D721Med (cell line): Measurements from ENCODE around the gene GAS6.

ENCODE experiments used
- DNase-seq: peaks from one replicate; pipeline ENCODE4 v3.0.0; 2011; ENCODE audit warnings: low spot score; ENCODE audit not compliant: insufficient read length
- FAIRE-seq: peaks from 2 replicates; lab custom pipeline; 2011; peaks lifted over from hg19 to GRCh38; lab: Jason Lieb, UNC
- CTCF ChIP-seq: IDR thresholded peaks from 2 replicates; pipeline ENCODE4 v1.5.1; 2012; ENCODE audit warnings: mild to moderate bottlenecking, control low read depth; ENCODE audit not compliant: insufficient read depth; ENCODE audit errors: missing control alignments

Gene GAS6

GRCh38 chr13:113812178-113813040 is 51.5 kb downstream of the GAS6 start:
- FAIRE-seq = no peak
- no peak for TF ChIP-seq CTCF
- no peak for DNase-seq

- no peak for FAIRE-seq
- TF ChIP-seq CTCF = no peak
- no peak for DNase-seq
Measured at GRCh38 chr13:113811081-113811928, 52.6 kb downstream of the GAS6 start.

- no peak for DNase-seq
- TF ChIP-seq CTCF = no peak
- FAIRE-seq = no peak
Measured at GRCh38 chr13:113810640-113811039, 53.2 kb downstream of the GAS6 start.

- no peak for FAIRE-seq
- DNase-seq = no peak
- TF ChIP-seq CTCF = no peak
Measured at GRCh38 chr13:113809934-113810333, 53.9 kb downstream of the GAS6 start.

- DNase-seq (no peak), FAIRE-seq (no peak)
- no peak for TF ChIP-seq CTCF
Measured at GRCh38 chr13:113808058-113808834, 55.6 kb downstream of the GAS6 start.

GRCh38 chr13:113806526-113806925 is 57.4 kb downstream of the GAS6 start:
- DNase-seq = no peak
- FAIRE-seq = no peak
- TF ChIP-seq CTCF = no peak
